Colonic mucosa (tissue), 4 donors: Measurements from ENCODE around the gene CEP192. TPM values are rescaled to one million over a fixed set of nuclear protein-coding genes. Genes with fewer than 3 reads are reported as not detected.

Experiments
- DNase-seq: peaks from one replicate; pipeline ENCODE4 v3.0.0-alpha.2; 2020
- H3K27ac ChIP-seq: fragments of 200-600 bp; one replicate; pipeline ENCODE4 v1.8.0; 2021
- H3K27me3 ChIP-seq: fragments of 200-600 bp; one replicate; pipeline ENCODE4 v1.8.0; 2021
- H3K36me3 ChIP-seq: fragments of 200-600 bp; one replicate; pipeline ENCODE4 v1.8.0; 2021
- H3K4me1 ChIP-seq: fragments of 200-600 bp; one replicate; pipeline ENCODE4 v1.8.0; 2021; ENCODE audit warnings: mild to moderate bottlenecking
- H3K4me3 ChIP-seq: fragments of 200-600 bp; one replicate; pipeline ENCODE4 v1.8.0; 2021
- H3K9ac ChIP-seq, 2 donors: one replicate each; pipeline ENCODE4 v1.7.0; 2013; ENCODE audit warnings: control low read depth in 2 of 2, low read depth in 2 of 2, low read length in 2 of 2
- H3K9me3 ChIP-seq: fragments of 200-600 bp; one replicate; pipeline ENCODE4 v1.8.0; 2021
- intact Hi-C: fragments of 100-400 bp; cut with DNase I; formaldehyde crosslinking; loops from one replicate; pipeline ENCODE4 v1.14.1; 2022
- total RNA-seq, 2 donors: library from RNA; stranded (reverse); fragmentation: NEBNext Ultra II Directional in 1 of 2; extraction: Animal tissue kit (Norgen Biotek cat#: 25700) in 1 of 2; gene quantifications; one replicate each; pipeline ENCODE4 v1.2.1, GENCODE V29; 2021
- TF ChIP-seq, protein P1 (sequence below): fragments of 200-600 bp; IDR thresholded peaks from one replicate; pipeline ENCODE4 v1.8.0; 2022; ENCODE audit warnings: antibody characterized with exemption, mild to moderate bottlenecking
- donor health status: healthy.
- donor health status: DM: no; HTN: no; CAD: no.
- donor health status: DM: no; HTN: no; CAD: no.

Gene CEP192
- total RNA-seq, 2 donors from 2014 or later = 23.7 to 26.9 TPM

DNA sequence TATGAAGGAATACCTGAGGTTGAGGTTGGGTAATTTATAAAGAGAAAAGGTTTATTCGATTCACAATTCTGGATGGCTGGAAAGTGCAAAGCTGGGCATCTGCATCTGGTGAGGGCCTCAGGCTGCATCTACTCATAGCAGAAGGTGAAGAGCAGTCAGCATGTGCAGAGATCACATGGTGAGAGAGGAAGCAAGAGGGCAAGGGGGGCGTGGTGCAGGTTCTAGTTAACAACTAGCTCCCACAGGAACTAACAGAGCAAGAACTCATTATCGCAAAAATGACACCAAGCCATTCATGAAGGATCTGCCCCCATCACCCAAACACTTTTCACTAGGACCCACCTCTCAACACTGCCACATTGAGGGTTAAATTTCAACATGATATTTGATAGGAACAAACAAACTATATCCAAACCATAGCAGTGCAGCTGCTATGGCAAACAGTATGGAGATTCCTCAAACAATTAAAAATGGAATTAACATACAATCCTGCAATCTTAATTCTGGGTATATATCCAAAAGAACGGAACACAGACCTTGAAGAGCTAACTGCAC is 154.6 kb downstream of the CEP192 start:
- no peak overlapping the region for H3K4me3 ChIP-seq
- no peak for DNase-seq
- H3K36me3 ChIP-seq = no peaks in the 10 kb centered on the region
- intact Hi-C loops = no loop called here
- TF ChIP-seq, protein P1, sequence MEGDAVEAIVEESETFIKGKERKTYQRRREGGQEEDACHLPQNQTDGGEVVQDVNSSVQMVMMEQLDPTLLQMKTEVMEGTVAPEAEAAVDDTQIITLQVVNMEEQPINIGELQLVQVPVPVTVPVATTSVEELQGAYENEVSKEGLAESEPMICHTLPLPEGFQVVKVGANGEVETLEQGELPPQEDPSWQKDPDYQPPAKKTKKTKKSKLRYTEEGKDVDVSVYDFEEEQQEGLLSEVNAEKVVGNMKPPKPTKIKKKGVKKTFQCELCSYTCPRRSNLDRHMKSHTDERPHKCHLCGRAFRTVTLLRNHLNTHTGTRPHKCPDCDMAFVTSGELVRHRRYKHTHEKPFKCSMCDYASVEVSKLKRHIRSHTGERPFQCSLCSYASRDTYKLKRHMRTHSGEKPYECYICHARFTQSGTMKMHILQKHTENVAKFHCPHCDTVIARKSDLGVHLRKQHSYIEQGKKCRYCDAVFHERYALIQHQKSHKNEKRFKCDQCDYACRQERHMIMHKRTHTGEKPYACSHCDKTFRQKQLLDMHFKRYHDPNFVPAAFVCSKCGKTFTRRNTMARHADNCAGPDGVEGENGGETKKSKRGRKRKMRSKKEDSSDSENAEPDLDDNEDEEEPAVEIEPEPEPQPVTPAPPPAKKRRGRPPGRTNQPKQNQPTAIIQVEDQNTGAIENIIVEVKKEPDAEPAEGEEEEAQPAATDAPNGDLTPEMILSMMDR = no peak
- no peaks in the 10 kb centered on the region for H3K27me3 ChIP-seq
- no peaks in the 10 kb centered on the region for H3K4me1 ChIP-seq
- no peak overlapping the region for H3K9ac ChIP-seq
- H3K27ac ChIP-seq = no peak overlapping the region
- H3K9me3 ChIP-seq = peaks cover 5% of the 10 kb centered on the region

DNA sequence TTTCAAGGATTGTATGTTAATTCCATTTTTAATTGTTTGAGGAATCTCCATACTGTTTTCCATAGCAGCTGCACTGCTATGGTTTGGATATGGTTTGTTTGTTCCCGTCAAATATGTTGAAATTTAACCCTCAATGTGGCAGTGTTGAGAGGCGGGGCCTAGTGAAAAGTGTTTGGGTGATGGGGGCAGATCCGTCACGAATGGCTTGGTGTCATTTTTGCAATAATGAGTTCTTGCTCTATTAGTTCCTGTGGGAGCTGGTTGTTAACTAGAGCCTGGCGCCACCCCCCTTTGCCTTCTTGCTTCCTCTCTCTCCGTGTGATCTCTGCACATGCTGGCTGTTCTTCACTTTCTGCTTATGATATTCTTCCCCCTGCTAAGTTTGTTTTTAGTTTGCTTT is 156.0 kb downstream of the CEP192 start:
- H3K9me3 ChIP-seq = peaks cover 5% of the 10 kb centered on the region
- H3K27ac ChIP-seq = no peak overlapping the region
- no peaks in the 10 kb centered on the region for H3K4me1 ChIP-seq
- intact Hi-C loops = no loop called here
- no peak overlapping the region for H3K4me3 ChIP-seq
- H3K9ac ChIP-seq = no peak overlapping the region
- no peaks in the 10 kb centered on the region for H3K36me3 ChIP-seq
- no peak for DNase-seq
- H3K27me3 ChIP-seq = no peaks in the 10 kb centered on the region
- TF ChIP-seq, protein P1 = no peak

DNA sequence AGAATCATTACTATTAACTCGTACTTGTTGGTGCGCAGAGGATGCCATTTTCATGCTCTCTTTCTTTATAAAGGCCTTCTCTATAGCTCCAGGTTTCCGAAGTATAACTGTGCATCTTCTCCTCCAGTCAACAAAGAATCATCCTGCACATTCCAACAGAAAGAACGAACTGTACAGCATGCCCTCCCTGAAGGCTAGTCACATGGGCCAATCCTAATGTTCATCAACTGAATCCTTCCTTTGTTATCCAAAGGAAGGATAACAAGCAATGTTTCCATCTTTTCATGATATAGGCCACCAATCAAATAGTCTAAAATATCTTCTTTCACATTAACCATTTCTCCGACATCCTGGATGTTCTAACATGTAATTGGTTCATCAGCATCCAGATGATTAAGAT is 160.5 kb downstream of the CEP192 start:
- H3K27me3 ChIP-seq = no peaks in the 10 kb centered on the region
- H3K27ac ChIP-seq = no peak overlapping the region
- H3K36me3 ChIP-seq = no peaks in the 10 kb centered on the region
- TF ChIP-seq, protein P1 = no peak
- no peaks in the 10 kb centered on the region for H3K4me1 ChIP-seq
- DNase-seq = no peak
- no peak overlapping the region for H3K9ac ChIP-seq
- H3K9me3 ChIP-seq = no peaks in the 10 kb centered on the region
- intact Hi-C loops = no loop called here
- H3K4me3 ChIP-seq = no peak overlapping the region

DNA sequence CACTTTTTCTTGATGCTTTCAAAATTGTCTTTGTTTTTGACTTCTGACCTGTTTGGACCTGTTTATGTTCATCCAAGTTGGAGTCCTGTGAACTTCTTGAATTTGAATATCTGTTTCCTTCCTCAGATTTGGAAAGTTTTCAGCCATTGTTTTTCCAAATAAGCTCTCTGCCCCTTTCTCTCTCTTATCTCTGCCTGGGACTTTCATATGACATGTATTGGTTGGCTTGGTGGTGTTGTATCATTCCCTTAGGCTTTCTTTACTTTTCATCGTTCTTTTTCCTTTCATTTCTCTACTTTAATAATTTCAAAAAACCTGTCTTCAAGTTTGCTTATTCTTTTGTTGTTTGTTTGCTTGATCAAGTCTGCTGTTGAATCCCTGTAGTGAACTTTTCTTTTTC is 167.3 kb downstream of the CEP192 start:
- no peaks in the 10 kb centered on the region for H3K27me3 ChIP-seq
- no peaks in the 10 kb centered on the region for H3K36me3 ChIP-seq
- H3K27ac ChIP-seq = no peak overlapping the region
- intact Hi-C loops = loop anchor here (2.0 kb wide), 1 partner anchor 46 kb away; no protein-coding TSS in a partner anchor
- TF ChIP-seq, protein P1 = no peak
- H3K4me3 ChIP-seq = no peak overlapping the region
- no peaks in the 10 kb centered on the region for H3K4me1 ChIP-seq
- H3K9ac ChIP-seq = no peak overlapping the region
- DNase-seq = no peak
- no peaks in the 10 kb centered on the region for H3K9me3 ChIP-seq

DNA sequence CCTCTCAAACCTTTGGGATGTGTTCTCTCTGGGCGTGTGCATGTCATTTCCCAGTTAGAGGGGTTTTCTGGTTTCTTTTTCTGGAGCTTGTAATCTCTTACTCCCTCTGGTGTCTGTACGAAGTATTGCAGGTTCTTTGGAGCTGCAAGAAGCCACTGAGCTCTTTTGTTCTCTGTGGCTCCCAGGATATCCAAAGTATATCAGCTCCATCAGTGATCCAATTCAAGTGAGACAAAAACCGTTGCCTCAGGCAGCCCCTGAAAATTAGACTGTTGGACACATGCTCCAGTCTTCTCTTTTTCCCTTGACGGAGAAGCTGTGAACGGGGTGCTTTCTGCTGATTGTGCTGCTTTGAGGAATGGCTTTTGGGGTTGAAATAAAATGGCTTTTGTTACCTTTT is 168.4 kb downstream of the CEP192 start:
- H3K9me3 ChIP-seq = no peaks in the 10 kb centered on the region
- TF ChIP-seq, protein P1 = peak; percentile 80
- H3K27ac ChIP-seq = no peak overlapping the region
- no peak overlapping the region for H3K9ac ChIP-seq
- intact Hi-C loops = loop anchor here (2.0 kb wide), 1 partner anchor 47 kb away; no protein-coding TSS in a partner anchor
- no peak overlapping the region for H3K4me3 ChIP-seq
- H3K4me1 ChIP-seq = no peaks in the 10 kb centered on the region
- H3K36me3 ChIP-seq = no peaks in the 10 kb centered on the region
- no peak for DNase-seq
- H3K27me3 ChIP-seq = no peaks in the 10 kb centered on the region
